Stimulated activated CD8-positive, alpha-beta memory T cell treated with anti-CD3 and anti-CD28 coated beads, Interleukin-2, amount 100 ng/mL, for 1 hour (primary cell): ENCODE data around the gene RALGAPA2.

ENCODE experiments used
- DNase-seq, 2 donors: peaks; one replicate each; pipeline ENCODE4 v3.0.0-alpha.2; 2020; ENCODE audit warnings: low read depth in 2 of 2

Gene RALGAPA2

GRCh38 chr20:20439602-20440190, 272.7 kb downstream of the RALGAPA2 start:
- DNase-seq, result no peak

GRCh38 chr20:20437314-20437713, 275.1 kb downstream of the RALGAPA2 start:
- no peak for DNase-seq

- no peak for DNase-seq
These were observed 275.8 kb downstream of the RALGAPA2 start for GRCh38 chr20:20436689-20437088.

GRCh38 chr20:20435453-20435852, 277.0 kb downstream of the RALGAPA2 start:
- no peak for DNase-seq

GRCh38 chr20:20432618-20433286, 279.7 kb downstream of the RALGAPA2 start:
- DNase-seq, result no peak

GRCh38 chr20:20430066-20430465, 282.4 kb downstream of the RALGAPA2 start:
- DNase-seq, result no peak

GRCh38 chr20:20428067-20428466, 284.4 kb downstream of the RALGAPA2 start:
- DNase-seq, result no peak

GRCh38 chr20:20427227-20427864, 285.1 kb downstream of the RALGAPA2 start:
- DNase-seq, result no peak

- DNase-seq, result no peak
These were observed 285.9 kb downstream of the RALGAPA2 start for GRCh38 chr20:20426655-20426907.

- no peak for DNase-seq
These were observed 286.4 kb downstream of the RALGAPA2 start for GRCh38 chr20:20425823-20426654.

GRCh38 chr20:20423117-20423516, 289.3 kb downstream of the RALGAPA2 start:
- DNase-seq, result no peak

- no peak for DNase-seq
These were observed 294.4 kb downstream of the RALGAPA2 start for GRCh38 chr20:20417876-20418676.

GRCh38 chr20:20415321-20415720, 297.1 kb downstream of the RALGAPA2 start:
- no peak for DNase-seq

GRCh38 chr20:20414640-20415220, 297.7 kb downstream of the RALGAPA2 start:
- DNase-seq, result no peak

- DNase-seq, result no peak
These were observed 298.6 kb downstream of the RALGAPA2 start for GRCh38 chr20:20413810-20414281.

GRCh38 chr20:20412750-20413149, 299.7 kb downstream of the RALGAPA2 start:
- DNase-seq, result no peak

GRCh38 chr20:20411836-20412235, 300.6 kb downstream of the RALGAPA2 start:
- DNase-seq, result no peak

- no peak for DNase-seq
These were observed 301.0 kb downstream of the RALGAPA2 start for GRCh38 chr20:20411402-20411801.

- DNase-seq, result no peak
These were observed 301.8 kb downstream of the RALGAPA2 start for GRCh38 chr20:20410678-20411077.

GRCh38 chr20:20409331-20409730, 303.1 kb downstream of the RALGAPA2 start:
- no peak for DNase-seq
